OCI-LY7 (cell line): ENCODE measurements around the gene COPE. TPM values are rescaled to one million over a fixed set of nuclear protein-coding genes. Genes with fewer than 3 reads are reported as not detected.

ENCODE experiments used
- BruUV-seq: library from RNA; stranded (reverse); fragments of 400-500 nt; replicated peaks from 2 replicates; lab custom pipeline; 2021; lab: Mats Ljungman, UMichigan
- CTCF ChIA-PET: fragments of 300-600 bp; sonication (Branson Sonifier 250); formaldehyde crosslinking; loops from one replicate; lab custom pipeline; 2022; ENCODE audit warnings: antibody characterized with exemption; ENCODE audit not compliant: unreplicated experiment; lab: Charles Lee
- POLR2A ChIA-PET: fragments of 300-600 bp; sonication (Branson Sonifier 250); formaldehyde crosslinking; loops from one replicate; lab custom pipeline; 2022; ENCODE audit warnings: antibody characterized with exemption; lab: Charles Lee
- DNase-seq: peaks from one replicate; pipeline ENCODE4 v3.0.0-alpha.2; 2015; ENCODE audit warnings: low spot score
- H2AFZ ChIP-seq: fragments of 200-600 bp; sonication (generic), shearing (Covaris generic); 2 replicates; pipeline ENCODE4 v1.6.1; 2014; ENCODE audit warnings: mild to moderate bottlenecking, antibody characterized with exemption, low read length, moderate library complexity
- H3K27ac ChIP-seq: fragments of 200-600 bp; sonication (generic); 2 replicates; pipeline ENCODE4 v1.5.1; 2014; ENCODE audit warnings: mixed run types, low read depth, mild to moderate bottlenecking, moderate library complexity, low read length, inconsistent platforms; ENCODE audit not compliant: poor library complexity, severe bottlenecking
- H3K36me3 ChIP-seq: fragments of 200-600 bp; sonication (generic); 2 replicates; pipeline ENCODE4 v1.6.1; 2014; ENCODE audit warnings: mild to moderate bottlenecking, antibody characterized with exemption, low read length, moderate library complexity, mixed read lengths; ENCODE audit not compliant: insufficient read depth
- H3K4me1 ChIP-seq: fragments of 200-600 bp; sonication (generic); 2 replicates; pipeline ENCODE4 v1.5.1; 2014; ENCODE audit warnings: mild to moderate bottlenecking, low read length; ENCODE audit not compliant: insufficient read depth, poor library complexity, severe bottlenecking
- H3K4me2 ChIP-seq: fragments of 200-600 bp; sonication (generic); 2 replicates; pipeline ENCODE4 v1.6.1; 2014; ENCODE audit warnings: mild to moderate bottlenecking, low read length
- H3K4me3 ChIP-seq: fragments of 200-600 bp; sonication (generic); 2 replicates; pipeline ENCODE4 v1.5.1; 2014; ENCODE audit warnings: mild to moderate bottlenecking, low read depth, low read length; ENCODE audit not compliant: poor library complexity, severe bottlenecking
- H3K79me2 ChIP-seq: fragments of 200-600 bp; sonication (generic); 2 replicates; pipeline ENCODE4 v1.6.1; 2016; ENCODE audit warnings: low read depth, mild to moderate bottlenecking, low read length, moderate library complexity, mixed read lengths; ENCODE audit not compliant: insufficient read depth
- H3K9me2 ChIP-seq: fragments of 200-600 bp; sonication (generic); 2 replicates; pipeline ENCODE4 v1.6.1; 2016; ENCODE audit warnings: mild to moderate bottlenecking, low read length, mixed read lengths; ENCODE audit not compliant: insufficient read depth
- H3K9me3 ChIP-seq: fragments of 200-600 bp; sonication (generic); 2 replicates; pipeline ENCODE4 v1.6.1; 2014; ENCODE audit warnings: mild to moderate bottlenecking, mixed run types, low read length, mixed read lengths
- H4K20me1 ChIP-seq: fragments of 200-600 bp; sonication (generic); 2 replicates; pipeline ENCODE4 v1.6.1; 2014; ENCODE audit warnings: mild to moderate bottlenecking, antibody characterized with exemption, low read length, moderate library complexity, mixed read lengths; ENCODE audit not compliant: insufficient read depth
- EZH2phosphoT487 ChIP-seq: fragments of 200-600 bp; sonication (generic); IDR thresholded peaks from 2 replicates; pipeline ENCODE4 v1.6.1; 2018; ENCODE audit warnings: low read depth, borderline replicate concordance, mild to moderate bottlenecking, mixed run types, antibody characterized with exemption, low read length, moderate library complexity, mixed read lengths
- intact Hi-C: fragments of 100-400 bp; cut with micrococcal nuclease; formaldehyde crosslinking; loops from one replicate; pipeline ENCODE4 v1.10.0; 2022; ENCODE audit not compliant: unreplicated experiment
- total RNA-seq, 2 experiments: library from RNA; depleted of rRNA in 1 of 2; stranded (reverse); fragments of >200 nt in 1 of 2; shearing (Covaris generic) in 1 of 2; gene quantifications; 2 replicates each; pipeline ENCODE4 v1.2.3, GENCODE V29; 2014 to 2022
- TF ChIP-seq, protein P1 (sequence below): fragments of 200-600 bp; sonication (generic); conservative IDR thresholded peaks from 2 replicates; pipeline ENCODE4 v1.5.1; 2014; ENCODE audit warnings: mild to moderate bottlenecking, antibody characterized with exemption, low read length, moderate library complexity, mixed read lengths

COPE gene
- total RNA-seq, 2 experiments from 2014 or later: 255 to 256 TPM

DNA sequence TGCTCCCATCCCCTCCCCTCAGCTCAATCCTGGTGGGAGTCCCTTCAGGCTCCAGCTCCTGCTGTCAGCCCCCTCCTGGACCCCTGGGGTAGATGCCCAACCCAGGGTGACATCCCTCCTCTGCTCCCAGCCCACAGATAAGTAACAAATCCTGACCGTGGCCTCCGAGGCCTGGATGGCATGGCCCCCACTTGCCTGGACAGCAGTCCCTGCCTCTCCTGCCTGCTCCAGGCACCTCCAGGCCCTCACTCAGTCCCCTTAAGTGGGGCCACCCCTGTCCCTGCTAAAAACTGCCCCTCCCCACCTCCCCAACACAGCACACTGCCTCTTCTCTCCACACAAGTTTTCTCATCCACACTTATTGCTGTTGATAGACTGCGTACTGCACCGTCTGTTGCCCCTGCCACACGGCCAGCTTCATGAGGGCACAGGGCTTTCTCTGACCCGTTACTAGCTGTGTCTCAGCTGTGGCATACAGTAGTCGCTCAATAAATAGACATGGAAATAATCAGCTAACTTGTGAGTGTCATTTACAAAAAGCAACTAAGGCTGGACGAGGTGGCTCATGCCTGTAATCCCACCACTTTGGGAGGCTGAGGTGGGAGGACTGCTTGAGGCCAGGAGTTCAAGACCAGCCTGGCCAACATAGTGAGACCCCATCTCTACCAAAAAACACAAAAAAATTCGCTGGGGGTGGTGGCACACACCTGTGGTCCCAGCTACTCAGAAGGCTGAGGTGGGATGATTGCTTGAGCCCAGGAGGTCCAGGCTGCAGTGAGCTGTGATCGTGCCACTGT, 29.0 kb downstream of the COPE start:
- Histone ChIP-seq H2AFZ (no peak overlapping the region), H3K27ac (no peak overlapping the region), H3K9me2 (no peaks in the 10 kb centered on the region), H3K4me3 (no peak overlapping the region), H3K9me3 (no peaks in the 10 kb centered on the region), H3K36me3 (no peaks in the 10 kb centered on the region), H4K20me1 (no peaks in the 10 kb centered on the region), H3K4me1 (no peaks in the 10 kb centered on the region), H3K79me2 (no peaks in the 10 kb centered on the region), H3K4me2 (no peak overlapping the region)
- ChIA-PET POLR2A (interaction anchor here (0.6 kb wide), 1 partner anchor 8 kb away, joined by 3 read pairs; no protein-coding TSS in a partner anchor), CTCF (no interaction called here)
- no peak for DNase-seq
- intact Hi-C loops: no loop called here
- no peak for TF ChIP-seq EZH2phosphoT487
- TF ChIP-seq, protein P1, sequence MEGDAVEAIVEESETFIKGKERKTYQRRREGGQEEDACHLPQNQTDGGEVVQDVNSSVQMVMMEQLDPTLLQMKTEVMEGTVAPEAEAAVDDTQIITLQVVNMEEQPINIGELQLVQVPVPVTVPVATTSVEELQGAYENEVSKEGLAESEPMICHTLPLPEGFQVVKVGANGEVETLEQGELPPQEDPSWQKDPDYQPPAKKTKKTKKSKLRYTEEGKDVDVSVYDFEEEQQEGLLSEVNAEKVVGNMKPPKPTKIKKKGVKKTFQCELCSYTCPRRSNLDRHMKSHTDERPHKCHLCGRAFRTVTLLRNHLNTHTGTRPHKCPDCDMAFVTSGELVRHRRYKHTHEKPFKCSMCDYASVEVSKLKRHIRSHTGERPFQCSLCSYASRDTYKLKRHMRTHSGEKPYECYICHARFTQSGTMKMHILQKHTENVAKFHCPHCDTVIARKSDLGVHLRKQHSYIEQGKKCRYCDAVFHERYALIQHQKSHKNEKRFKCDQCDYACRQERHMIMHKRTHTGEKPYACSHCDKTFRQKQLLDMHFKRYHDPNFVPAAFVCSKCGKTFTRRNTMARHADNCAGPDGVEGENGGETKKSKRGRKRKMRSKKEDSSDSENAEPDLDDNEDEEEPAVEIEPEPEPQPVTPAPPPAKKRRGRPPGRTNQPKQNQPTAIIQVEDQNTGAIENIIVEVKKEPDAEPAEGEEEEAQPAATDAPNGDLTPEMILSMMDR: no peak
- no TSS peak for BruUV-seq

- DNase-seq: no peak
Observed at GRCh38 chr19:18886972-18887371, 32.2 kb downstream of the COPE start.

More at GRCh38 chr19:18886972-18887371, 32.2 kb downstream of the COPE start:
- Histone ChIP-seq H2AFZ (no peak overlapping the region), H3K9me2 (no peaks in the 10 kb centered on the region), H4K20me1 (no peaks in the 10 kb centered on the region), H3K4me2 (no peak overlapping the region), H3K27ac (no peak overlapping the region), H3K79me2 (no peaks in the 10 kb centered on the region), H3K9me3 (no peaks in the 10 kb centered on the region), H3K4me3 (no peak overlapping the region), H3K4me1 (no peaks in the 10 kb centered on the region), H3K36me3 (no peaks in the 10 kb centered on the region)
- POLR2A ChIA-PET: no interaction called here
- TF ChIP-seq EZH2phosphoT487: no peak
- TF ChIP-seq, protein P1: no peak
- no TSS peak for BruUV-seq
- intact Hi-C loops: no loop called here
- CTCF ChIA-PET: no interaction called here
